ENCODE results near the gene KLC1. TPM values are rescaled to one million over a fixed set of nuclear protein-coding genes. Genes with fewer than 3 reads are reported as not detected.

The KLC1 gene
- total RNA-seq, 2 experiments from 2014 or later: 97.5 to 101 TPM

GRCh38 chr14:103744621-103745395 lies 115.8 kb downstream of the KLC1 start:
- CTCF ChIA-PET: interaction anchor here (0.8 kb wide), 1 partner anchor 156 kb away, joined by 3 read pairs; no protein-coding TSS in a partner anchor
- Mint-ChIP-seq H3K4me3 (no peak overlapping the region), H3K27ac (no peak overlapping the region), H3K4me1 (ENCODE audit: low read depth) (peaks cover 15% of the 10 kb centered on the region), H3K27me3 (no peaks in the 10 kb centered on the region), H3K9me3 (no peaks in the 10 kb centered on the region), H3K36me3 (ENCODE audit: low read depth) (peaks cover 3% of the 10 kb centered on the region)
- ATAC-seq (no peak), DNase-seq (no peak)
- POLR2A ChIA-PET: interaction anchor here (2.8 kb wide), 1 partner anchor 11 kb away, joined by 10 read pairs; no protein-coding TSS in a partner anchor
- no peak for TF ChIP-seq CTCF (IDR thresholded peaks at IDR 0.05)
- intact Hi-C loops (cut with micrococcal nuclease): no loop called here

- Mint-ChIP-seq H3K27ac (no peak overlapping the region), H3K9me3 (no peaks in the 10 kb centered on the region), H3K4me1 (ENCODE audit: low read depth) (peaks cover 19% of the 10 kb centered on the region), H3K27me3 (no peaks in the 10 kb centered on the region), H3K4me3 (no peak overlapping the region), H3K36me3 (ENCODE audit: low read depth) (peaks cover 3% of the 10 kb centered on the region)
- CTCF ChIA-PET: interaction anchor here (0.8 kb wide), 1 partner anchor 155 kb away, joined by 3 read pairs; no protein-coding TSS in a partner anchor
- ATAC-seq: no peak
- intact Hi-C loops (cut with micrococcal nuclease): no loop called here
- DNase-seq: no peak
- POLR2A ChIA-PET: interaction anchor here (2.8 kb wide), 1 partner anchor 12 kb away, joined by 10 read pairs; no protein-coding TSS in a partner anchor
- no peak for TF ChIP-seq CTCF (IDR thresholded peaks at IDR 0.05)
Observed at GRCh38 chr14:103745424-103745823, 116.4 kb downstream of the KLC1 start.

DNA sequence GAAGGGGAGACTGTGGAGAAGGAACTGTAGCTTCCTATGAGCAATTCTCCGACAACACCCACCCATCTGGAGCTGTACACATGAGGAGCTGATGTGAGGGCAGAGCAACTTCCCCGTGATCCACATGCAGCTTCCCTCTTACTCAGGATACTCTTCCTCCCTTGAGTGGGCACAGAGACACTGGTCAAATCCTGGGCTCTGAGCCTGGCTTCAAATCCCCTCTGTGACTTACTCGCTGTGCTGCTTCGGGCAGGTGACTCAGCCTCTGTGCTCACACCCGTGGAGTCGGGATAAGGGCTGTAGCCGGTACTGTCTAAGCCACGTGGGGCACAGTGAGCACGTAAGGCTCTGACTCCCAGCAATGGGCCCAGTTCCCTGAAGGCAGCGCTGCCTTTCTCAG lies 117.7 kb downstream of the KLC1 start:
- H3K4me1 Mint-ChIP-seq (ENCODE audit: low read depth): peaks cover 19% of the 10 kb centered on the region
- H3K27ac Mint-ChIP-seq: no peak overlapping the region
- DNase-seq (no peak), ATAC-seq (no peak)
- no peaks in the 10 kb centered on the region for H3K9me3 Mint-ChIP-seq
- intact Hi-C loops (cut with micrococcal nuclease): no loop called here
- H3K27me3 Mint-ChIP-seq: no peaks in the 10 kb centered on the region
- peaks cover 3% of the 10 kb centered on the region for H3K36me3 Mint-ChIP-seq (ENCODE audit: low read depth)
- ChIA-PET POLR2A (interaction anchor here (2.8 kb wide), 1 partner anchor 13 kb away, joined by 10 read pairs; no protein-coding TSS in a partner anchor), CTCF (no interaction called here)
- TF ChIP-seq CTCF (IDR thresholded peaks at IDR 0.05): no peak
- H3K4me3 Mint-ChIP-seq: no peak overlapping the region

DNA sequence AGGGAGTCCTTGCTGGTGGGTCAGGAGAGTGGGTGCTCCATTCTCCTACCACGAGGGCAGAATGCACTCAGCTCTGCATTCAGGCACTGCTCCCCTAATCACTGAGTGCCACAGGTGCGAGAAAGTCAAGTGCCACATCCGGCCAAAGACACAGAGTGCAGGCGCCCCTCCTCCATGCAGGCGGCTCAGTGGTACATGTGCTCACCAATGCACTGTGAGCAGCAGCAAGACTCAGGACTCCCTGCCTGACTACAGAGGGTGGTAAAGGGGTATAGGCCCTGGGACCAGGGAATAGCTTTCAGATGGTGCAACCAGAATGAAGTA lies 119.5 kb downstream of the KLC1 start:
- CTCF ChIA-PET: interaction anchor here (0.6 to 1.2 kb wide), 2 partner anchors 13 to 72 kb away, joined by 3 to 4 read pairs; no protein-coding TSS in a partner anchor
- H3K27ac Mint-ChIP-seq: peak overlapping the region; percentile 82
- POLR2A ChIA-PET: interaction anchor here (0.6 to 0.7 kb wide), 3 partner anchors 11 to 175 kb away, joined by 3 read pairs; no protein-coding TSS in a partner anchor
- peaks cover 19% of the 10 kb centered on the region for H3K4me1 Mint-ChIP-seq (ENCODE audit: low read depth)
- H3K9me3 Mint-ChIP-seq: no peaks in the 10 kb centered on the region
- DNase-seq: peak; percentile 83
- peak; percentile 99 for ATAC-seq
- H3K27me3 Mint-ChIP-seq: no peaks in the 10 kb centered on the region
- peak overlapping the region; percentile 37 for H3K4me3 Mint-ChIP-seq
- intact Hi-C loops (cut with micrococcal nuclease): no loop called here
- TF ChIP-seq CTCF (IDR thresholded peaks at IDR 0.05): no peak
- H3K36me3 Mint-ChIP-seq (ENCODE audit: low read depth): peaks cover 3% of the 10 kb centered on the region

DNA sequence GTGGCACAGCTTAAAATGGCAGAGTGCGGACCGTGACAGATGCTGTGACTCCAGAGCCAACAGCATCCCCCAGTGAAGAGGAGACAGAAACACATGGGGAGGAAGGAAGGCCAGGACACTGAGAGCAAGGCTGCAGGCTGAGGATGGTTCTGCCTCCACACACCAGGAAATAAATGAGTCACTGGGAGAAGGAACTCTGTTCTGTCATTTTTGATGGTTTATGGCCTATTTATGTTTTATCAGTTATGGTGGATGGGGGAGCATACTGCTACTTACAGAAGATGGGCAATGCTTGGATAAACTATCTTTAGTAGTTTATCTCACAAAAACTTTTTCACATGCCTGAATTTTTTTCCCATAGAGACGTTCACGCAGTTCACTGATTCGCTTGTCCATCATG lies 120.4 kb downstream of the KLC1 start:
- peaks cover 3% of the 10 kb centered on the region for H3K36me3 Mint-ChIP-seq (ENCODE audit: low read depth)
- no peaks in the 10 kb centered on the region for H3K9me3 Mint-ChIP-seq
- H3K27ac Mint-ChIP-seq: no peak overlapping the region
- ATAC-seq (no peak), DNase-seq (no peak)
- intact Hi-C loops (cut with micrococcal nuclease): no loop called here
- no peak overlapping the region for H3K4me3 Mint-ChIP-seq
- H3K4me1 Mint-ChIP-seq (ENCODE audit: low read depth): peaks cover 19% of the 10 kb centered on the region
- no peak for TF ChIP-seq CTCF (IDR thresholded peaks at IDR 0.05)
- CTCF ChIA-PET: no interaction called here
- POLR2A ChIA-PET: interaction anchor here (0.7 kb wide), 1 partner anchor 176 kb away, joined by 3 read pairs; no protein-coding TSS in a partner anchor
- H3K27me3 Mint-ChIP-seq: no peaks in the 10 kb centered on the region
